ENCODE results near the gene CALD1. TPM values are rescaled to one million over a fixed set of nuclear protein-coding genes. Genes with fewer than 3 reads are reported as not detected.

The CALD1 gene
- total and polyA plus RNA-seq, 11 donors = 89.6 to 186 (median 125) TPM

DNA sequence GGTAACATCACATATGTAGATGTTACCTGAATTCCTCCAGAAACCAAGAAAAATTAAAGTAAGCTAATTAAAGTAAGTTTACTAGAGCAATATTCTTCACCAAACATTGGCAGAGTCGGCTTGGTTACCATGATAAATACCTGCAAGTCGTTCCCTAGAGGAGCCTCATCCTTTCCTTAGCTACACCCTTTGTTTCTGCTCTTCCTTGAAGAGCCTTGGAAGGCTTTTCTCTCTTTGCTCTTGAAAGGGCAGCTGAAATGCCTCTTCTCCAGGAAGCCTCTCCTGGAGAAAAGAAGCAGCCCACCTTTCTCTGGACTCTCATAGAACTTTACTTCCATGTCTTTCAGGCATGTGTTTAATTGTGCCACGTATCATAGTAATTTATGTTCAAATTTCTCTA is 34.9 kb upstream of the CALD1 start:
- Histone ChIP-seq H3K27me3 (no peaks in the 10 kb centered on the region), H3K4me3 (no peak overlapping the region), H3K4me1 (peaks cover 0 to 45% (median 5%) of the 10 kb centered on the region in 12 donors), H3K9me3 (no peaks in the 10 kb centered on the region), H3K36me3 (no peaks in the 10 kb centered on the region), H3K27ac (peak overlapping the region in 2 of 12 donors; percentile 29 to 70)
- intact Hi-C loops (cut with DNase I) = loop anchor here in 2 of 10 donors (10.0 kb wide), 1 partner anchor 50 kb away; no protein-coding TSS in a partner anchor
- 81 to 83% (median 82%) methylated on average over 3 of the region's 3 CpGs for WGBS, 4 donors
- TF ChIP-seq, protein P1, sequence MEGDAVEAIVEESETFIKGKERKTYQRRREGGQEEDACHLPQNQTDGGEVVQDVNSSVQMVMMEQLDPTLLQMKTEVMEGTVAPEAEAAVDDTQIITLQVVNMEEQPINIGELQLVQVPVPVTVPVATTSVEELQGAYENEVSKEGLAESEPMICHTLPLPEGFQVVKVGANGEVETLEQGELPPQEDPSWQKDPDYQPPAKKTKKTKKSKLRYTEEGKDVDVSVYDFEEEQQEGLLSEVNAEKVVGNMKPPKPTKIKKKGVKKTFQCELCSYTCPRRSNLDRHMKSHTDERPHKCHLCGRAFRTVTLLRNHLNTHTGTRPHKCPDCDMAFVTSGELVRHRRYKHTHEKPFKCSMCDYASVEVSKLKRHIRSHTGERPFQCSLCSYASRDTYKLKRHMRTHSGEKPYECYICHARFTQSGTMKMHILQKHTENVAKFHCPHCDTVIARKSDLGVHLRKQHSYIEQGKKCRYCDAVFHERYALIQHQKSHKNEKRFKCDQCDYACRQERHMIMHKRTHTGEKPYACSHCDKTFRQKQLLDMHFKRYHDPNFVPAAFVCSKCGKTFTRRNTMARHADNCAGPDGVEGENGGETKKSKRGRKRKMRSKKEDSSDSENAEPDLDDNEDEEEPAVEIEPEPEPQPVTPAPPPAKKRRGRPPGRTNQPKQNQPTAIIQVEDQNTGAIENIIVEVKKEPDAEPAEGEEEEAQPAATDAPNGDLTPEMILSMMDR (IDR thresholded peaks at IDR 0.05) = no peak
- TF ChIP-seq POLR2A (IDR thresholded peaks at IDR 0.05) = no peak
- DNase-seq = no peak
- no peak for ATAC-seq

DNA sequence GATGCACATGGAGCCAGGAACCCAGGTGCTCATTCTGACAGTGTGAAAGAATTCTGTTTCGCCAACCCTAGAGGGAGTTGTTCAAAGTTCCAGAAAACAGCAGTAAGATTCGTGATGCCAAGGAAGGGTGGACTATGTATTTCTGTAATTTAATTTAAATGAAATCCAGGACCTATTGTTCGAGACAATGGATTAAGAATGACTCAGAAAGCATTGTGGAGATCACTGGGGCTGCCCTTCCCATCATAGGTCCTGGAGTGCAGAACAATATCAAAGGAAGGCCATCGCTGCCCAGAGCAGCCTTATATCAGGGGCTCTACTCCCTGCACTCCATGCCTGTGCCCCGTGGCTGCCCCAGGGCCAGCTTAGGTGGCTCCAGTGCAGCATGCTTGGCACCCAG is 32.1 kb upstream of the CALD1 start:
- peak in 1 of 4 donors; percentile 37 for ATAC-seq
- Histone ChIP-seq H3K36me3 (no peaks in the 10 kb centered on the region), H3K27me3 (no peaks in the 10 kb centered on the region), H3K27ac (no peak overlapping the region), H3K4me1 (peaks cover 0 to 31% (median 5%) of the 10 kb centered on the region in 12 donors), H3K9me3 (no peaks in the 10 kb centered on the region), H3K4me3 (no peak overlapping the region)
- TF ChIP-seq, protein P1 (IDR thresholded peaks at IDR 0.05) = no peak
- TF ChIP-seq POLR2A (IDR thresholded peaks at IDR 0.05) = no peak
- no peak for DNase-seq
- 69 to 86% (median 85%) methylated on average over 4 to 5 of the region's 5 CpGs for WGBS, 4 donors
- intact Hi-C loops (cut with DNase I) = loop anchor here in 2 of 10 donors (10.0 kb wide), 1 partner anchor 53 kb away; no protein-coding TSS in a partner anchor

DNA sequence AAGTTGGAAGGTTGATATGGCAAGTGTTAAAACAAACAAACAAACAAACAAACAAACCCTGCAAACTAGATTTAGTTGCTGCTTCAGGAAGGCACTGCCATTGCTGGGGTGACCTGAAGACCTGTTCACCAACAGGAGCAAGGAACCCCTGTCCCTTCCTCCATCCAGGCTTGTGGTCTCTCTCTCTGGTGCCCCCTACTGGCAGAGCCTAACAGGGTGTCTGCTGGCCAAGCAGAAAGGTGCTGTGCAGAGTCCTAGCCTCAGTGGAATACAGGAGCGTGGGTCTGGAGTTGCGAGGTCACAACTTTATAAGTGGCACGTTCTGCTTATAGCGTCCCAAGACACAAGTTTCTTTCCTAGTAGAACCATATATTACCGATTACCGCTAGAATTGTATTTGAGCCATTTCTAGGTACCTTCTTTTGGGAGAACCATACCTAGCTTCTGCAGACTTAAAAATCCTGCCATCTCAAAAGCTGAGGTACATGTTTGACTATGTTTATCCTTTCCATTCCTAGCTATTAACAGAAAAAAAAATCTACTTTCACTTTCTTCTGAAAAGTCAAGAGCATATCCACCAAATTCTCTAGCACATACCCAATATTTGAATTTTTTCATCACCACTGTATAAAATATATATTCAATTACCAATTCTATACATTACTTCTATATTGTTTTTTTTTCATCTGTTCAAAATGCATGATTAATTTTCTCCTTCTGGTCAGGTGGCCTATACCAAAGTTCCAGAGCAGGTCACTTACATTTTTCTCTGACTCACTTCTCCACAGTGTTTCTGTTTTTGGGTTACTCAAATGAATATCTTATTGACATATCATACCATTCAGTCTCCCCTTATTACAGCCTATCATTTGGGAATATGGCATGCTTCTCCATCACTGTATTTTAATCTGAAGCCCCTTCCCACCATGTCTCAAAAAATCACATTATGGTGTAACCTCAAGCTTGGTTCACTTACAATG is 29.1 kb upstream of the CALD1 start:
- intact Hi-C loops (cut with DNase I) = loop anchor here in 5 of 10 donors (2.0 to 10.0 kb wide), 3 partner anchors 56 to 60 kb away; no protein-coding TSS in a partner anchor
- DNase-seq = peak; percentile 42 to 66 (median 45)
- Histone ChIP-seq H3K4me1 (peaks cover 0 to 12% (median 0%) of the 10 kb centered on the region in 12 donors), H3K36me3 (no peaks in the 10 kb centered on the region), H3K9me3 (no peaks in the 10 kb centered on the region), H3K27me3 (no peaks in the 10 kb centered on the region), H3K27ac (no peak overlapping the region), H3K4me3 (no peak overlapping the region)
- TF ChIP-seq, protein P1 (IDR thresholded peaks at IDR 0.05) = peak; percentile 46 to 77 (median 64)
- TF ChIP-seq POLR2A (IDR thresholded peaks at IDR 0.05) = no peak
- ATAC-seq = peak in 3 of 4 donors; percentile 66 to 73 (median 72)
- 74 to 84% (median 77%) methylated on average over 6 of the region's 6 CpGs for WGBS, 4 donors
